Fibroblast of skin of abdomen (primary cell): Measurements from ENCODE around the gene HDX.
"Not testable (repeated sequence)": the region's sequence is repeated elsewhere in the genome, so short reads cannot be mapped to it uniquely, and the experiment has no call there.

Source experiments
- DNase-seq: peaks from one replicate; pipeline ENCODE4 v3.0.0-alpha.2; 2013

HDX gene

DNA sequence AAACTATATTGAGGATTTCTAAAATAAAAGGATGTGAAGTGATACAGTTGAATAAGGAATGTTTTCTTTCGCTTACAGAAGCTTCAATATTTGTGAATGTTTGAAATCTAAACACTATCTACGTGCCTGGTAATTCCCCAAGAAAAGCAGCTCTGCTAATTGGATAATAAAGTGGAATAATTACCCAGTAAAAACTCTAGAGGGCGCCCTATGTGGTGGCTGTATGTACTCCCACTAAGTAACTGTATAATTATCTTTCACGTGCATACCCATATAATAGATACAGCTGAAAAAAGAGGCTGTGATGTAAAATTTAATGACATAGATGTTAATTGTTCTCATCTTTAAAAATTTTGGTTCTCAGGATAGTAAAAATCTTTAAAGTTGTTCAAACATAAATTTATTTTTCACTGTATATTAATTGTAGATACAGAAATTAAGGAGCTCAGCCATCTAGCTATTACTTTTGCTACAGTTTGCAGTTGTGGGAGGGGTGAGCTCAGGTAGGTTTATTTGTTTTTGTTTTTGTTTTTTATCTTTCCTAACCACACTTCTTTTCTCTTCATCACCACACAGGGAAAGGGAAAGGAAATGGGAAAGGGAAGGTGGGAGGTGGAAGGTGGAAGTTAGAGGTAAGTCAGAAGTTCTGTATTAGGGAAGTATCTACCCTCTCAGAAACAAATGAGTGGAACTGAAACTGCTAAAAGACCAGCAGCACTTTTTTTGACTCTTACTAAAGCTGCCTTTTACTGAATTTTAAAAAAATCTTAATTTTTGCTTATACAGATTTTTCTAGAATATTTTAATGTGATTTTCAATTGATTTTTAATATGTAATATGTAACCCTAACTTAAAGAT lies 162.5 kb downstream of the HDX start:
- DNase-seq = no peak

DNA sequence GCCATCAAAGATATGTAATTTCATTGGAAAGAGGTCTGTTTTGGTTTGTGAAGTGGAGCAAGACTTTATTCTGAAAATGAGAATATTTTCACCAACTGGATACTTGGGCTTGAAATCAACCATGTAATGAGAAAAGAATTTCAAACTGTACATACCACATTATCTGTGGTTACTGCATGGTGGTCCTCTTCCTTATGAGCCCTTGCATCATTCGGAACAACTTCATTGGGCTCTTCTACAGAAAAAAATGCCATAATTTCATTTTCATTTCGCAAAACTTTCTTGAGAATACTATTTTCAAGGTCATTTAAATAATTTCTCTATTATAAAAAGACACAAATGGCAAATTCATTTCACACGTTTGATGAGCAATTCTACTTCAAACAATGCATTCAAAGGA lies 165.6 kb downstream of the HDX start:
- peak; percentile 73 for DNase-seq

DNA sequence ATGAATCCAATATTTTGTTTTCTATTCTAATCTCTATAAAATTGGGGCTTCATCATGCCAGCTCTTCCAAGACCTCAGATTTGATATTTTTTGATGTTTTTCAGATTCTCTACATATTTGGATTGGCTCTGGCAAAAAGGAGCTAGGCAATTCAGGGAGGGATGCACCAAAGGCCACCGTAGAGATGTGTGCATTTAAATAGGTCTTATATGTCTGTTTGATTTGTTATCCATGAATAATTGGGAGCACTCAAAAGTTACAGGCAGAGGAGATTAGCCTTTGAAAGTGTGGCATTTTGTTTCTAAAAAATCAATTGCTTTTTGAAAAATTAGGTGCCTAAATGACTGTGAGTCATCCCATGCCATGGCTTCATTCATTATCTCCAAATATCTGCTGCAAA lies 167.1 kb downstream of the HDX start:
- DNase-seq = peak; percentile 26

DNA sequence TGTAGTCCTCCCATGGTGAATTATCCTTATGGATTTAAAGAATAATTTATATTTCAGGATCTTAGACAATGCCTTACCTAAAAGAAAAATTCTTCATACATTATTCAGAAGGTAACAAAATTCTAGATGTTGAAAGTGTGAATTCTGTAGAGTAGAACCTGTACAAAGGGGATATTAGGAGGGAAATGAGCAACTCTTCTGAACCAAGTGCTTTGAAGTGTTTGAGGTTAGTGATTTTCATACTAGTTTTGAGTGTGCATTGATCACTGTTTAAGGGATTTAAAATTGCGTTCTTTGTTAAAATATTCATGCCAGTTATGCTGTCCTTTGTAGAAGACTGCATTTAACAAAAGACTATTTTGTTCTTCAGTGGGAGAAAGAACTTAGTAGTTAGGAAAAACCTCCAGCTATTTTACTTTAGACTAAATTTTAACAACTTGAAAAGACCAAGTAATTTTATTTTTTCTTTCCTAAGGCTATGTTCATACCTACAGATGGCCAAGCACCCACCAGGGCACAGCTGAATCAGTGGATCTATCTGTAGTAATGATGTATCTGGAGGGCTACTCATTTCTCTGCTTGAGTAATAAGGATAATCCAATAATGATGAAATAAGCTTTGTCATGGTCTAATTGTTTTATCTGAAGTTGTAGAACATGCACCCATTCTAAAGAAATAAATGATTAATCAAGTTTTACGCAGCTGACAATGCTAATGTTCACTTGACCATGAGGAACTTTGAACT lies 180.0 kb downstream of the HDX start:
- no peak for DNase-seq

DNA sequence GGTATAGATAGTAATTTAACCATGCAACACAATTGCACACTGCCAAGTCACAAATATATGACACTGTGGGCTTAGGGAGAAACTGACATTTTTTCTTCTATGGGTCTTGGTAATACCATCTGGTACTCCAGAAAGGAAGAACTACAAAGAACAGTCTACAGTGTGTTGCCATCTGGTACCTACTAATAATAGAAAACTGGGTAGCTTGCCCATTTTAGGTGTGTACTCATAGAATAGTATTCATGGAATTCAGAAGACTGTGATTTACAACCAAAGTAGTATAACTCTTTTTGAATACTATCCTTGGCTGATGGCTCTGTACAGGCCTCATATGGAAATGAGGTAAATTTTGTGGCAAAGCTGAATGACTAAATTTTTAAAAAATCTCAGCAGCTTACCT lies 181.6 kb downstream of the HDX start:
- peak; percentile 49 for DNase-seq

DNA sequence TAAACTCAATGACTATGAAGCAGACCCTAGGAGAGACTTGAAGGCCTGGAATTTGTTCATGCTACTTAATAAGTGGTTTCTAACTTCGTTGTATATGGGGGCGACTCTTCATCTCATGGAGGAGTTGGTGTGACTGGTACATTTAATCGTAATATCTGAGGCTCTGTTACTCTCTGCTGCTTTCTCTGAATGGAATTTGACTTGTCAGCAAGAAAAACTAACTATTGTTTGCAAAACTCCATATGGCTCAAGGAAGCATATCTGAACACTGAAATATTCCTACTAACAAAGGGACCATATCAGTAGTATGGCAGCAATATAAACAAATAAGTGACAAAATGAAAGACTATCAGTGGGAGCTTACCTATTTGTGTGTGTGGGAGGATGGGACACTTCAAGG lies 182.2 kb downstream of the HDX start:
- no peak for DNase-seq

DNA sequence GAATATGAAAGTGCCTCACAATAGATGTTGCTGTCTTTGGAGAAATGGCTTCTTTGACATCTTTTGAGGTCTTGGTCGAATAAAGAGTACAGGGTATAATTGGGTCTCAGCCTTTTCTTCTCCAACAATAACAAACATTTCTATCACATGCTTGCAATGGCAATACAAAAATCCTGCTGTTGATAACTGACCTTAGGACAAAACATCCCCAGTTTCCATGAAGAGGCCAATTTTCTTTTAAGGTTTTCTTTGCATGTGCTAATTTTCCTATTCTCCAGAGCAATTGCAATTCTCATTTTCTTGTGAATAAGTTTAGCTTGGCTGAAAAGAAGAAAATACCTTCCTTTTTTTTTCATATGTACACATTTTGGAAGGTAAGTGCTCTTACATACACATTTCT lies 183.6 kb downstream of the HDX start:
- DNase-seq = no peak

DNA sequence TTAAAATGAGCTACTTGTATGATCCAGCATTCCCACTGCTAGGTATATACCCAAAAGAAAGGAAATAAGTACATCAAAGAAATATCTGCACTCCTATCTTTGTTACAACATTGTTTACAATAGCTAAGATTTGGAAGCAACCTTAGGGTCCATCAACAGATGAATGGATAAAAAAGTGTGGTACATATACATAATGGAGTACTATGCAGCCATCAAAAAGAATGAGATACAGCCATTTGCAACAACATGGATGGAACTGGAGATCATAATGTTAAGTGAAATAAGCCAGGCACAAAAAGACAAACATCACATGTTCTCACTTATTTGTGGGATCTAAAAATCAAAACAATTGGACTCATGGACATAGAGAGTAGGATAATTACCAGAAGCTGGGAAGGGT lies 186.3 kb downstream of the HDX start:
- DNase-seq = not testable (repeated sequence)
